CD4-positive, alpha-beta T cell (primary cell): ENCODE measurements around the gene DNM1L. TPM values are rescaled to one million over a fixed set of nuclear protein-coding genes. Genes with fewer than 3 reads are reported as not detected.

Experiments
- ATAC-seq: fragments of 200-7000 bp; cut with Tn5 transposase; one replicate; pipeline ENCODE4 v1.10.0; 2022; ENCODE audit warnings: mild to moderate bottlenecking; ENCODE audit not compliant: poor library complexity
- CTCF ChIA-PET: fragments of 350-600 bp; sonication (Branson Sonifier 250); formaldehyde crosslinking; loops from one replicate; lab custom pipeline; 2021; ENCODE audit warnings: antibody characterized with exemption, inconsistent platforms; lab: Charles Lee
- POLR2A ChIA-PET: fragments of 350-600 bp; sonication (Branson Sonifier 250); formaldehyde crosslinking; loops from one replicate; lab custom pipeline; 2021; ENCODE audit warnings: antibody characterized with exemption, inconsistent platforms; lab: Charles Lee
- DNase-seq, 14 experiments: peaks; one replicate each; pipeline ENCODE4 v3.0.0-alpha.2; 2013 to 2020; ENCODE audit warnings: mixed read lengths in 2 of 14
- H3K27ac ChIP-seq, 2 donors: one replicate each; pipeline versions ENCODE4 v1.5.1 to v1.7.0; 2013; ENCODE audit warnings: low read length in 2 of 2, low read depth in 1 of 2, mild to moderate bottlenecking in 1 of 2
- H3K27me3 ChIP-seq, 2 experiments: 1 replicate in 1 of 2; 2 replicates in 1 of 2; pipeline versions ENCODE4 v1.6.1 to v1.7.0; 2013; ENCODE audit warnings: low read length in 2 of 2, control low read depth in 1 of 2, mild to moderate bottlenecking in 1 of 2, moderate library complexity in 1 of 2; ENCODE audit not compliant: insufficient read depth in 2 of 2, control insufficient read depth in 1 of 2
- H3K36me3 ChIP-seq: one replicate; pipeline ENCODE4 v1.6.1; 2013; ENCODE audit warnings: low read length, control low read depth; ENCODE audit not compliant: insufficient read depth
- H3K4me1 ChIP-seq: one replicate; pipeline ENCODE4 v1.6.1; 2013; ENCODE audit warnings: low read length, control low read depth; ENCODE audit not compliant: insufficient read depth
- H3K4me3 ChIP-seq: one replicate; pipeline ENCODE4 v1.5.1; 2013; ENCODE audit warnings: mild to moderate bottlenecking, low read length, moderate library complexity
- H3K9me3 ChIP-seq, 2 experiments: 1 replicate in 1 of 2; 2 replicates in 1 of 2; pipeline versions ENCODE4 v1.6.1 to v1.7.0; 2013; ENCODE audit warnings: low read length in 2 of 2, mild to moderate bottlenecking in 2 of 2, control low read depth in 1 of 2, moderate library complexity in 1 of 2; ENCODE audit not compliant: control insufficient read depth in 1 of 2, insufficient read depth in 1 of 2
- H3K27ac Mint-ChIP-seq: one replicate; pipeline ENCODE4 v1.8.0; 2020; ENCODE audit warnings: mixed read lengths
- H3K27me3 Mint-ChIP-seq: one replicate; pipeline ENCODE4 v1.8.0; 2021; ENCODE audit warnings: mixed read lengths
- H3K36me3 Mint-ChIP-seq: one replicate; pipeline ENCODE4 v1.8.0; 2021; ENCODE audit warnings: low read depth, mixed read lengths
- H3K4me1 Mint-ChIP-seq: one replicate; pipeline ENCODE4 v1.8.0; 2021; ENCODE audit warnings: low read depth, mixed read lengths
- H3K4me3 Mint-ChIP-seq: one replicate; pipeline ENCODE4 v1.8.0; 2020; ENCODE audit warnings: mild to moderate bottlenecking, mixed read lengths
- H3K9me3 Mint-ChIP-seq: one replicate; pipeline ENCODE4 v1.8.0; 2020; ENCODE audit warnings: mixed read lengths
- CTCF ChIP-seq: fragments of 200-600 bp; IDR thresholded peaks from one replicate; pipeline ENCODE4 v1.8.0; 2022; ENCODE audit warnings: antibody characterized with exemption, mild to moderate bottlenecking
- intact Hi-C, 2 experiments: fragments of 100-400 bp; cut with DNase I in 1 of 2; cut with micrococcal nuclease in 1 of 2; formaldehyde crosslinking; loops; one replicate each; pipeline versions ENCODE4 v1.15.1 to v1.9.0; 2023 to 2025; cut with DNase I, micrococcal nuclease
- total RNA-seq, 174 experiments: library from RNA in 2 of 174; stranded (reverse) in 2 of 174; gene quantifications; one replicate each; pipeline ENCODE4 v1.2.3 and lab custom pipeline; 2021 to 2026

DNM1L gene
- total RNA-seq, 2 experiments from 2014 or later: 70.9 to 74.6 TPM

- no peak for TF ChIP-seq CTCF
- POLR2A ChIA-PET: no interaction called here
- Histone ChIP-seq H3K4me3 (no peak overlapping the region), H3K9me3 (no peaks in the 10 kb centered on the region), H3K4me1 (no peaks in the 10 kb centered on the region), H3K27ac (no peak overlapping the region), H3K27me3 (no peaks in the 10 kb centered on the region), H3K36me3 (peaks cover 8% of the 10 kb centered on the region)
- intact Hi-C loops: no loop called here
- no peaks in the 10 kb centered on the region for H3K9me3 Mint-ChIP-seq
- CTCF ChIA-PET: interaction anchor here (1.0 kb wide), 1 partner anchor 32 kb away, joined by 5 read pairs; no protein-coding TSS in a partner anchor
- H3K4me3 Mint-ChIP-seq: no peak overlapping the region
- ATAC-seq: no peak
- peaks cover 37% of the 10 kb centered on the region for H3K36me3 Mint-ChIP-seq
- no peak for DNase-seq
- H3K4me1 Mint-ChIP-seq: peaks cover 9% of the 10 kb centered on the region
- no peaks in the 10 kb centered on the region for H3K27me3 Mint-ChIP-seq
- H3K27ac Mint-ChIP-seq: no peak overlapping the region
These were observed 23.4 kb downstream of the DNM1L start for GRCh38 chr12:32702473-32702872.

GRCh38 chr12:32702946-32703345 is 23.8 kb downstream of the DNM1L start:
- Mint-ChIP-seq H3K27me3 (no peaks in the 10 kb centered on the region), H3K36me3 (peaks cover 38% of the 10 kb centered on the region), H3K4me3 (no peak overlapping the region), H3K4me1 (peaks cover 8% of the 10 kb centered on the region), H3K27ac (no peak overlapping the region), H3K9me3 (no peaks in the 10 kb centered on the region)
- CTCF ChIA-PET: interaction anchor here (1.0 to 1.1 kb wide), 2 partner anchors 10 to 32 kb away, joined by 3 to 5 read pairs; no protein-coding TSS in a partner anchor
- DNase-seq: no peak
- Histone ChIP-seq H3K27me3 (no peaks in the 10 kb centered on the region), H3K4me3 (no peak overlapping the region), H3K36me3 (peaks cover 8% of the 10 kb centered on the region), H3K27ac (no peak overlapping the region), H3K4me1 (no peaks in the 10 kb centered on the region), H3K9me3 (no peaks in the 10 kb centered on the region)
- intact Hi-C loops: no loop called here
- ATAC-seq: no peak
- TF ChIP-seq CTCF: no peak
- POLR2A ChIA-PET: no interaction called here

- no peak for DNase-seq
- H3K36me3 ChIP-seq: peaks cover 25% of the 10 kb centered on the region
- no peak overlapping the region for H3K4me3 ChIP-seq
- POLR2A ChIA-PET: no interaction called here
- Mint-ChIP-seq H3K9me3 (no peaks in the 10 kb centered on the region), H3K4me1 (peaks cover 3% of the 10 kb centered on the region), H3K27me3 (no peaks in the 10 kb centered on the region), H3K4me3 (no peak overlapping the region), H3K27ac (no peak overlapping the region), H3K36me3 (peaks cover 54% of the 10 kb centered on the region)
- CTCF ChIA-PET: no interaction called here
- TF ChIP-seq CTCF: no peak
- no peak overlapping the region for H3K27ac ChIP-seq
- H3K4me1 ChIP-seq: no peaks in the 10 kb centered on the region
- ATAC-seq: no peak
- H3K9me3 ChIP-seq: no peaks in the 10 kb centered on the region
- H3K27me3 ChIP-seq: no peaks in the 10 kb centered on the region
- intact Hi-C loops: no loop called here
These were observed 26.7 kb downstream of the DNM1L start for GRCh38 chr12:32705783-32706182.
